NCI-H524 (cell line): ENCODE results near the gene EIF2AK2.

ENCODE experiments used
- DNase-seq, 2 experiments: peaks; one replicate each; lab custom pipeline; 2025; lab: John Stamatoyannopoulos, UW

EIF2AK2 gene

DNA sequence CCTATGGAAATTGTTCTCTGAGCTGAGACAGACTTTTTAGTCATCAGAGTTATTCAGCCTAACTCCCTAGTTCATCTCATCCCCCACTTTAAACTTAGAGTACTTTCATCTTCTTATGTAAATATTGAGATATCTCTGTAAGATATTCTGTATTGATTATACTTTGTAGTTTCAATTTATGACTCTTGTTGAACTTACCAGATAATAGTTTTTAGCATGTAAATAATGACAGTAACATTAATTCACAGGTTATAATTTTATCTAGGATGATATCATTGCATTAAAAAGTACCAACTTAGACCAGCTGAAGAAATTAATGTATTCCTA, 14.8 kb upstream of the EIF2AK2 start:
- DNase-seq = no peak

DNA sequence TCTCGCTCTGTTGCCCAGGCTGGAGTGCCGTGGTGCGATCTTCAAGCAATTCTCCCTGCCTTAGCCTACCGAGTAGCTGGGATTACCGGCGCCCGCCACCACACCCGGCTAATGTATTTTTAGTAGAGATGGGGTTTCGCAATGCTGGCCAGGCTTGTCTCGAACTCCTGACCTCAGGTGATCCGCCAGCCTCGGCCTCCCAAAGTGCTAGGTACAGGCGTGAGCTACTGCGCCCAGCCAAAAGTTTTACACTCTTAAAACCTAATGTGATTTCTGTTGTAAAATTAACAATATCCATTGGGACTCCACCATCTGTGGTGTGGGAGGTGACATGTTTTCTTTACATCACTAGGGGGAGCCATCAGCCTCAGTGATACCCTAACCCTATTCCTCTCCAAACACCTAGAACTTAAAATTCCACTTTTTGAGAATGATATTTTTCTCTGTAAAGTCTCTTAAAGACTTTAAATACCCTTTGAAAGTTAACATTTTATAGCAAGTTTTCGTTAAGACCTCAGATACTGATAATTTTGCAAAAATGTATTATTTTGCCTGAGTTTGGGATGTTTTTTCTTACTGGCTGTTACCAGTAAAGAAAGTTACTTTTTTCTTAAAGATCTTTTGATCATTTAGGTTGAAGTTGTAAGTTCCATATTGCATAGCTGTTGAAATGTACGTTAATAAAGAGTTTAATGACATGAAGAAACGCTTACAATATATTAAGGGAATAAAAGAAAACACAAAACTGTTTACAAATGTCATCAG, 11.6 kb upstream of the EIF2AK2 start:
- peak; percentile 13 to 51 for DNase-seq

DNA sequence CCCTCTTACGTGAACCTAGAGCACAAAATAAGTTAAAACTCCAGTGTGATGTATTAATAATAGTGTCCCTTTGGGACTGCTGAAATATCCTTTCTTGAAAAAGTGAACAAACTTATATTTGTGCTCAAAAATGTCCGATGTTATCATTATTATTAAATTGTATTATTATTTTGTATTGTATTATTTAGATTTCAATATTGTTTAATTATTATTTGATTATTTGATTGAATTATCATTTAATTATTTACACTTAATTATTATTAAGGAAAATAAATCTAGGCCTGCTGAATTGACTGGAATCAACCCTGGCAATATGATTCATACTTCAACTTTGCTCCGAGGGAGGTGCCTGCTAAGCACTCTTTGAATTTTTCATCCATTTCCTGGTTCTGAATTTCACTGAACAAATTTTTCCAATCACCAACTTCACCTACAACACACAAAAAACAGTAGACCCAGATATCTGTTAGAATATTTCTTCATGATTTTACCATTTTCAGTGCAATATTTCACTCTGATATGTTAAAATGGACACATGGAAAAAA, 10.9 kb upstream of the EIF2AK2 start:
- DNase-seq = no peak

DNA sequence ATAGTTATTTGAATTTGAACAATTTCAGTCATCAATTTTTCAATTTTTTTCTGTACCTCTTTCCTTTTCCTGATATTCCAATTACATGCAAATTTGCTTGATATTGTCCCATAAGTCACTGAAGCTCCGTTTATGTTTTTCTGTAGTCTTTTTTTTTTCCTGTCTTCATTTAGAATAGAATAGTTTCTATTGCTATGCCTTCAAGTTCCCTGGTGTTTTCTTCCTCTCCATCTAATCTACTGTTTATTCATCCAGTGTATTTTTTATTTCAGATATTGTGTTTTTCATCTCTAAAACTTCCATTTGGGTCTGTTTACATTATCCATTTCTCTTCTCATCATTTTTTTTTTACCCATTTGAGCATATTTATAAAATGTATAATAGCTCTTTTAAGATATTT, 8.0 kb upstream of the EIF2AK2 start:
- DNase-seq = no peak

DNA sequence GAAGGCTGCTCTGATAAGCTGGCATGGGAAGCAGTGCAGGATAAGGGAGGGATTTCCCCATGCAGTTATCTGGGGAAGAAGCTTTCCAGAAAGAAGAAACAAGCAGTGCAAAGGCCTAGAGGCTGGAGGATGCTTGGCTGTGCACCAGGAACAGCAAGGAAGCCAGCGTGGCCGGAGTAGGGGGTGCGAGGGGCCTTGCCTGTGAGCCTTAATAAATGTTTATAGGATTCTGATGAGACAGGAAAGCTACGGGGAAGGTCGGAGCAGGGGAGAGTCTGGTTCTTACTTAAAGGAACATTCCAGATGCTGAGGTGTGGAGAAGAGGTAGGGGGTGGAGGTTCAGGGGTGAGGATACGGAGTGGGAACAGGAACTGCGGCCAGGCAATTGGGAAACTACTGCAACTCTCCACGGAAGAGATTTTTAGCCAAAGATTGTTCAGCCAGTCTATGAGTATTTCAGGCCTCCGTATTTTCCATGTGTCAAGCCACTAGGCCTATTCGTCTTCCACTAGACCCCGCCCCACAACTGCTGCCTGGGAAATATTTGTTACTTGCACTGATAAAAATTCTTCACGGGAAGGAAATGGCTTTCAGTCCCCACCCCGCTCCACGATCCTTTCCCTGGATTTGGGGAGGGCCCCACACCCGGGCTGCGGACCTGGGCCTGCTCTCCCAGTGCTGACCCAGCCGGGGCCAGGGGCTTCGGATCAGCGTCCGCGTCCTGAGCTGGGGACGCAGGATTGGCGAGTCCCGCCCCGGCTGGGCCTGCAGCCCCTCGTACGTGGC, 516 bp downstream of the EIF2AK2 start:
- peak; percentile 11 to 54 for DNase-seq

DNA sequence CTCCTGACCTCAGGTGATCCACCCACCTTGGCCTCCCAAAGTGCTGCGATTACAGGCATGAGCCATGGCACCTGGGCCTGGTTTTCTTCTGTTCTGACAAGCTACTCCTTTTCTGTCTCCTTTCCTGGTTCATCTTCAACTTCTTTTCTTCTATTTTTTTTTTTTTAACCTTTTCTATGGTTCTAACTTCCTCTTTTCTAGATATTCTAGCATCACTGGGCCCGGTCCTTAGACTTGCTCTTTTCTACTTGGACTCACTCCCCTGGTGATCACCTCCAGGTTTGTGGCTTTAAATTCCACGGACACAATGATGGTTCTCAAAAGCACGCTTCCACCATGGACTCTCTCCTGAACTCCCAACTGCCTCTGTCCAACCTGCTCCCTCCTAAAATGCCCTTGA, 2.0 kb downstream of the EIF2AK2 start:
- no peak for DNase-seq

DNA sequence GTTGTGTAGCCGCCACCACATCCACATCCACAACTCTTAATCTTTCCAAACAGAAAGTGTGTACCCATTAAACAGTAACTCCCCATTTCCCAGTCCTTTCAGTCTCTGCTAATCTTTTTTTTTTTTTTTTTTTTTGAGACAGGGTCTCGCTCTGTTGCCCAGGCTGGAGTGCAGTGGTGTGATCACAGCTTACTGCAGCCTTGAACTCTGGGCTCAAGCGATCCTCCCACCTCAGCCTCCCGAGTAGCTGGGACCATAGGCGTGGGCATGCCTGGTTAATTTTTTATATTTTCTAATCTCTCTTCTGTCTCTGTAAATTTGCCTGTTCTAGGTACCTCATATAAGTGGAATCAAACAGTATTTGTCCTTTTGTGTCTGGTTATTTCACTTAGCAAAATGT, 3.6 kb downstream of the EIF2AK2 start:
- DNase-seq = no peak

DNA sequence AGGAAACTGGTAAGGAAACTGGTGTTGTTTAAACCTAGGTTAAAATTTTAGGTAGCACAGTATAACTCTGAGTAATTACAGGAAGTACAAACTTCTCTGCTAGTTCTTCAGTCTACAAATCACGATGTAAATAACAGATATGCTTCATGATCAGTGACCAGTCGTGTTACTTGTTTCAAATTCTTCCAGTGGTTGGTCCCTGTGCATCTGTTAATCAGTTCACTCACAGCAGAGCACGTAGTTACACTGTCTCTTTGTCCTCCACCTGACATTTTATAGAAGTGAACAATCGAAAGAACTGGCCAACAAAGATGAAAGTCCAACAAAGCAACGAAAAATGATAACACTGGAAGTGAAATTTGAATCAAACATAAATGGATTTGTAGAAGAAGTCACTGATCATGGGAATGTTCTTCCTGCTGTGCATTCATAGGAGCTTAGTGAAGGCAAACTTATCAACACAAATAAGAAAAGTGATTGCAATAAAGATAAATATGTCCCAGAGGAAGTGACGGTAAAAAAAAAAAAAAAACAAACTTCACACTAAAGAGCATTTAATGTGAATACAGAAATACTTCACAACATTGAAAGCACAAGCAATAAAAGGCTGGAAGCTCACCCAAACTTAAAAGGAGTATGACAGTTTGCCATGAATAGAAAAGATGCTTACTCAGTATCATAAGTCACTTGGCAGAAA, 7.0 kb downstream of the EIF2AK2 start:
- DNase-seq = no peak

DNA sequence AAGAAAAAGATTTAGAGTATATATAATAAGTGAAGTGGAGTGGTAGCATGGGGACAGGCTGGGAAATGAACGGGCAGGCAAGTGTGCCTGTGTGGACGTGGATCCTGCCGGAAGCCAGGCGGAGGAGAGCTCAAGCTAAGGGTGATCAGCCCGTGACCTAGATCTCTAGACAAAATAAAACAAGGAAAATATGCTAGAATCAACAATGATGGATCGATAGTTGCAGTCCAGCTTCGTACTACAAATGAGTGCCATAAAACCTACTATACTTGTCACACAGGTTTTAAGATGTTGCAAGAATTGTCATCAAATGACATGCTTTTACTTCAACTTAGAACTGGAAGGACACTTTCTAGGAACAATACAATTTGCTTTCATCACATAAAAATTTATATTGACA, 8.5 kb downstream of the EIF2AK2 start:
- no peak for DNase-seq

DNA sequence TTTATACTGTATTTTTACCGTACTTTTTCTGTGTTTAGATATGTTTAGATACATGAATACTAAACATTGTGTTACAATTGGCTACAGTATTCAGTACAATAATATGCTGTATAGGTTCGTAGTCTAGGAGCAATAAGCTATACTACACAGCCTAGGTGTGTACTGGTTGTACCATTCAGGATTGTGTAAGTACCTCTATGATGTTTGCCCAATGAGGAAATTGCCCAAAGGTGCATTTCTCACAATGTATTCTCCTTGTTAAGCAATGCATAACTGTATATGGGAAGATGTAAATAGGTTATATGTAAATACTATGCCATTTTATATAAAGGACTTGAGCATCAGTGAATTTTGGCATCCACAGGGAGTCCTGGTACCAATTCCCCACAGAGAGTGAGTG, 10.7 kb downstream of the EIF2AK2 start:
- no peak for DNase-seq

DNA sequence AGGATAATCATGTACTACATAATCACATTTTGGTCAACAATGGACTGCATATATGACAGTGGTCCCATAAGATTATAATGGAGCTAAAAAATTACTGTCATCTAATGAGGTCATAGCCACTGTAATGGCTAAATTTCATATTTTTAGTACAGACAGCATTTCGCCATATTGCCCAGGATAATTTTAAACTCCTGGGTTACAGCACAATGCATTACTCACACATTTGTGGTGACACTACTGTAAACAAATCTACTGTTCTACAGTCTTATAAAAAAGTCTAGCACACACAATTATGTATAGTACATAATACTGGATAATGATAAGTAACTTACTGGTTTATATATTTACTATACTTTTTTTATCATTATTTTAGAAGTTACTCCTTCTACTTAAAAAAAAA, 12.8 kb downstream of the EIF2AK2 start:
- DNase-seq = no peak

DNA sequence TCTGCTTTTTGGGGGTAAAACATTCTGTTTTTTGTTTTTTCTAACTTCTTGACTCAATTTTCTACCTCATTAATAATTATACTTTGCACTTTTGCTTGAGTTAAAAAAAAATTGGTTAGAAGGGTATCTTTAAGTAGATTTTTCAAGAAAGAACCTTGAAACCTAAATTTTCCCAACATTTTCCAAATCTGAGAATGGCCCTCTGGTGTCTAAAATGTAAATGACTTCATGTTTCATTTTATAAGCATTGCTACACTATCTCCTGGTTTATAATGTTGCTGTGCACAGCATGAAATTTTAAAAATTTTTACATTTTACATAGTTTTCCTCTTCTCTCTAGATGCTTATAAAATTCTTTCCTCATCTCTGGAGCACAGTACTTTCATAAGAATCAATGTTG, 14.2 kb downstream of the EIF2AK2 start:
- DNase-seq = no peak

DNA sequence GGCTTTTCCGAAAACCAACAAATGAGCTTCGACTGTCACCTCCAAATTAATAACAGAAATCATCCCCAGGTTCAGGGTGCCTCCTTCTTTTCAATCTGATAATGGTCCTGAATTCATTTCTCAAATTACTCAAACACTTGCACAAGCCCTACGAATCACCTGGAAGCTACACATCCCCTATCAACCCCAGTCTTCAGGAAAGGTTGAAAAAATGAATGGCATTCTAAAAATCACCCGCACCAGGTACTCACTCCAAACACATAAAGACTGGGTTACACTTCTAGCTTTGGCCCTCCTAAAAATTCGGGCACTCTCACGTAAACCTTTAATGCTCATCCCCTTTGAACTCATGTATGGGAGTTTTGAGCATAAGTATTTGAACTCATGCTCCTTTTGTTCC, 23.9 kb downstream of the EIF2AK2 start:
- DNase-seq = no peak

DNA sequence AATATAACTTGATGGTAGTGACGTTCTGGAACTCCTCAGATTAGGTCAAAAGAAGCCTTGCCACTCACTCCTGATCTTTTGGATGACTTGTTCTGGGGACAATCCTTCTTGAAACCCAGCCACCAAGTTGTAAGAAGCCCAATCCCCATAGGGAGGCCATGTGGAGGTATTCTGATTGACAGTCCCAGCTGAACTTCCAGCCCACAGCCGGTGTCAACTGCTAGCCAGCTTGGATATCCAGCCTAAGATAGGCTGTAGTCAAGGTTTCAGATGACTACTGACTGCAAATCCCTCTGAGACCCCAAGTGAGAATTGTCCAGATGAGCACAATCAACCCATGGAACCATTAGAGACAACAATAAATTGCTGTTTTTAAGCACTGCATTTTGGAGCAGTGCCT, 31.4 kb downstream of the EIF2AK2 start:
- peak in 1 of 2 experiments; percentile 32 for DNase-seq

DNA sequence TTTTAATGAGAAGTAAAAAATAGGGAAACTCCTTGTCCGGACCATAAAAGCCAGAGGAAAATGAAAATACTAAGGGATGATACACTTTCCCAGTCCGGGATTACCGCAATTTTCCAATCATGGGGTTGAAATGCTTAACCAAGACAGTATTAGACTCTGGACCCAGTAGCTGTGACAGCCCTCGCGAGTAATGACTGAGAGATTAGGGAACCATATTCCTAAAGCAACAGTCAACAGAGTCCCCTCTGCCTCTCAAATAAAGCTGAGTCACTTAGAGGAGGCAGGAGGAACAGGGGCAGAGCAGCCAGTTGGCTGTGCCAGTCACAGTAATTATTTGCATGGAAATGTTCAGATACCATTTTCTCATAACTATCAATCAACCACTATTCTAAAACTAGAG, 37.6 kb downstream of the EIF2AK2 start:
- no peak for DNase-seq

DNA sequence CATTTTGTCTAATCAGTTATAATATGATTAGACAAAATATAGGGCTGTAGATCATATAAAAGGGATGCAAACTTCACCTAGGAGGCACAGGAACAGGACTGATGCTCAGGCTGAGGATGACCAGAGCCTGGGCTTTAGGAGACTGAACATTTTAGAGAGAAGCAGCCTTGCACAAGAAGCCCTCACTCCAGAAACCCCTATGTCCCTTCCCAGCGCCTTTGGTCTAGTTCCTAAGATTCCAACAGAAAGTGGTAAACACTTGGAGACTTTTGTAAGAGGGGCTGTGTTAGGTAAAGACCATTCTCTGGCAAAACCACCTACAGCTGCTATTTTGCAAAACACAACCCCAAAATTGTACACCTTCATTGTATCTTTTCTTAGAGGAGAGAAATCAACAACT, 39.2 kb downstream of the EIF2AK2 start:
- DNase-seq = no peak

DNA sequence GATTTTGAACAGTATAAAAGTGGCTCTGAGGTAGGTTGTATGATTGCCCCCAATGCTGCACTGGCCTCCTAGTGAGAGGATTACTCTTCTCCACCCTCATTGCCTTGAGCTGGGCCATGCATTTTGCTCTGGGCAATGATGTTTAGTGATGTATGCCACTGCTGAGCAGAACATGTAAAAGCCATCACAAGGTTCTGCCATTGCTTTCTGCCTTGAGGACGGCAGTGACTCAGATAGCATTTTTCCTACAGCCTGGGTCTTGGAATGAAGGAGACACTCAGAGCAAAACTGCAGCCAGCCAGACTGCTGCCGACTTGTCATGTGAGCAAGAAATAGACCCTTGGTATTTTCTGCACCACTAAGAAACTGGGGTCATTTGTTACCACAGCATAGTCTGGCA, 44.8 kb downstream of the EIF2AK2 start:
- DNase-seq = no peak

DNA sequence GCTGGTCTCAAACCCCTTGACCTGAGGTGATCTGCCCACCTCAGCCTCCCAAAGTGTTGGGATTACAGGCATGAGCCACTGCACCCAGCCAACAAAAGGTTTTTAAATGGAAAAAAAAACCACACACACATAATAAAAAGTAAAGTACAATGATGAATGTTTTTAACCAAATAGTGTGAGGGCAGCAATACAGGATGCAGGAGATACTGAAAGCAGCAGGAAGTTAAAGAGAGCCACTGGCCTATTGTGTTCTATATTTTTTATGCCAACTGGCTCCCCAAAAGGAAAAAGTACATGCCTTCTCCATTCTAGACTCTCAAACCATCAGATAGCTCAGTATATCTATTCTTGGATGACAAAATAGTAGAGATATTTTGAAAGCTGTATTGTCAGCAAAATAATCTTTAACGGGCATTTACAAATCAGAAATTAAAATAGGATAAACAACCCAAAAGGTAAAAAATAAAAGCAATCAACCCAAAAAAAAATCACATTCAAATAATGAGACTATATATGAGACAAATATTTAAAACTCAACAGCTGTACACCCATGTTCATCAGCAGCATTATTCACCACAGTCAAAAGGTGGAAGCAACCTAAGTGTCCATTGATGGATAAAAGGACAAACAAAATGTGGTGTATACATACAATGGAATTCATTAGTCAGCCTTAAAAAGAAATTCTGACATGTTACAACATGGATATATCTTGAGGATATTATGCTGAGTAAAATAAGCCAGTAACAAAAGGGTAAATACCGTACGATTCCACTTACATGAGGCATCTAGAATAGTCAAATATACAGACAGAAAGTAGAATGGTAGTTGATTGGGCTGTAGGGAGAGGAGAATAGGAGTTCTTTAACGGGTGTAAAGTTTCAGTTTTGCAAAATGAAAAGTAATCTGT, 46.2 kb downstream of the EIF2AK2 start:
- no peak for DNase-seq

DNA sequence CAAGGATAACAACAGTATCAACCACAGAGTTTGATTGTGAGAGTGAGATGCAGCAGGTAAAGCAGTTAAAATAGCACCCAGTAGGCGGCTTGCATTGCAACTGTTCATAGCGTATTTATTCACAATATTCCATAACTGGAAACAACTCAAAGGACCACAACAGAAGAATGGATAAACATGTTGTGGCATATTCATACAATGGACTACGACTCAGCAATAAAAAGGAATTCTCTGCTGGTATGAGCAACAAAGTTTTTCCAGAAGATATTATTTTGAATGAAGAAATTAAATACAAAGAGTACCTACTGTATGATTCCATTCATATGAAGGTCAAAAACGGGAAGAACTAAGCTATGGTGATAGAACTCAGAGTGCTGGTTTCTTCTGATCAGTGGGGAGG, 47.3 kb downstream of the EIF2AK2 start:
- DNase-seq = no peak

DNA sequence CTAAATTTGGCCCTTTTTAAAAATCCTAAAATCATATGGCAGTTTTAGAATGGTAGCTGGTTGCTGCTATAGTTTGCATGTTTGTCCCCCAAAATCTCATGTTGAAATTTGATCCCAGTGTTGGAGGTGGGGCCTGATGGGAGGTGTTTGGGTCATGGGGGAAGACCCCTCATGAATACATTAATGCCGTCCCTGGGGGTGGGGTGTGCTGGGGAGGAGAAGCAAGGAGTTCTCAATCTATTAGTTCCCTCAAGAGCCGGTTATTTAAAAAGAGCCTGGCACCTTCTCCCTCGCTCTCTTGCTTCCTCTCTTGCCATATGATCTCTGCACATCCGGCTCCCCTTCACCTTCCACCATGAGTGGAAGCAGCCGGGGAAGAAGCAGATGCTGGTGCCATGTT, 51.6 kb downstream of the EIF2AK2 start:
- no peak for DNase-seq

DNA sequence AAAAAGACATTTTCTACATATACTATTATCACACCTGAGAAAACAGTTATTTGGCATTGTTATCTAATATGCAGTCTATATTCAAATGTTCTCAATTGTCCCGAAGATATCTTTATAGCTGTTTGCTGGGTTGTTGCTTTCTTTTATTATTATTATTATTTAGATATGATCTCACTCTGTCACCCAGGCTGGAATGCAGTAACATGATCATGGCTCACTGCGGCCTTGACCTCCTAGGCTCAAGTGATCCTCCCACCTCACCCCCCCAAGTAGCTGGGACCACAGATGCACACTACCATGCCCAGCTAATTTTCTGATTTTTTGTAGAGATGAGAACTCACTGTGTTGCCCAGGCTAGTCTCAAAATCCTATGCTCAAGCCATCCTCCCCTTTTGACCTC, 52.6 kb downstream of the EIF2AK2 start:
- no peak for DNase-seq

DNA sequence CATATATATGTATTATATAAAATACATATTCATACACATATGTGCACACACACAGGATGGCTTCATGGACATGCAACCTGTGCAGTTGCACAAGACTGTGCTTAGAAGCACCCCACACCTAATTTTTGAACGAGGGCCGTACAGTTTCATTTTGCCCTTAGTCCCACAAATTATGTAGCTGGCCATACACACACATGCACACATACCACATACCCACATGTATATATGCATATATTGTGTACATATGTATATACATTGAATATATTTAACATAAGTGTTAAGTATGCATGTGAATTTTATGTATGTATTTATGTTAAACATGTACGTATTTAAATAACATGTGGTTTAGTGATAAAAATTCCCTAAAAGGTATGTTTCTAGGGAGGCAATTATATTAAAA, 54.2 kb downstream of the EIF2AK2 start:
- DNase-seq = no peak
